Osteocyte (in vitro differentiated cells): ENCODE results near the gene DRC7. TPM values are rescaled to one million over a fixed set of nuclear protein-coding genes. Genes with fewer than 3 reads are reported as not detected.
A peak's percentile ranks its signal among the peaks of the same experiment; 100 is the strongest.

ENCODE experiments used
- DNase-seq: peaks from one replicate; pipeline ENCODE4 v3.0.0; 2021; ENCODE audit warnings: mixed read lengths; ENCODE audit not compliant: unreplicated experiment; ENCODE audit errors: extremely low spot score
- H3K27ac Mint-ChIP-seq: one replicate; pipeline ENCODE4 v1.8.0; 2021; ENCODE audit warnings: mild to moderate bottlenecking, mixed read lengths; ENCODE audit not compliant: unreplicated experiment
- H3K27me3 Mint-ChIP-seq: one replicate; pipeline ENCODE4 v1.8.0; 2021; ENCODE audit warnings: mixed read lengths; ENCODE audit not compliant: unreplicated experiment
- H3K36me3 Mint-ChIP-seq: one replicate; pipeline ENCODE4 v1.8.0; 2021; ENCODE audit warnings: mixed read lengths; ENCODE audit not compliant: unreplicated experiment
- H3K4me1 Mint-ChIP-seq: one replicate; pipeline ENCODE4 v1.8.0; 2021; ENCODE audit warnings: mixed read lengths; ENCODE audit not compliant: unreplicated experiment
- H3K4me3 Mint-ChIP-seq: one replicate; pipeline ENCODE4 v1.8.0; 2021; ENCODE audit warnings: mild to moderate bottlenecking, moderate library complexity, mixed read lengths; ENCODE audit not compliant: unreplicated experiment
- H3K9me3 Mint-ChIP-seq: one replicate; pipeline ENCODE4 v1.8.0; 2021; ENCODE audit warnings: mixed read lengths; ENCODE audit not compliant: unreplicated experiment
- total RNA-seq: library from RNA; stranded (reverse); gene quantifications from 2 replicates; pipeline ENCODE4 v1.2.1, GENCODE V29; 2021
- TF ChIP-seq, protein P1 (sequence below): fragments of 200-600 bp; sonication (generic); IDR thresholded peaks from 2 replicates; pipeline ENCODE4 v1.5.0; 2021; ENCODE audit warnings: antibody characterized with exemption, mild to moderate bottlenecking, moderate library complexity

The DRC7 gene
- total RNA-seq, 1 donor from 2014 or later = not detected

- Mint-ChIP-seq H3K4me1 (peaks cover 25% of the 10 kb centered on the region), H3K9me3 (no peaks in the 10 kb centered on the region), H3K27ac (peak overlapping the region; percentile 38), H3K36me3 (peaks cover 30% of the 10 kb centered on the region), H3K4me3 (no peak overlapping the region), H3K27me3 (no peaks in the 10 kb centered on the region)
- no peak for DNase-seq
- TF ChIP-seq, protein P1, sequence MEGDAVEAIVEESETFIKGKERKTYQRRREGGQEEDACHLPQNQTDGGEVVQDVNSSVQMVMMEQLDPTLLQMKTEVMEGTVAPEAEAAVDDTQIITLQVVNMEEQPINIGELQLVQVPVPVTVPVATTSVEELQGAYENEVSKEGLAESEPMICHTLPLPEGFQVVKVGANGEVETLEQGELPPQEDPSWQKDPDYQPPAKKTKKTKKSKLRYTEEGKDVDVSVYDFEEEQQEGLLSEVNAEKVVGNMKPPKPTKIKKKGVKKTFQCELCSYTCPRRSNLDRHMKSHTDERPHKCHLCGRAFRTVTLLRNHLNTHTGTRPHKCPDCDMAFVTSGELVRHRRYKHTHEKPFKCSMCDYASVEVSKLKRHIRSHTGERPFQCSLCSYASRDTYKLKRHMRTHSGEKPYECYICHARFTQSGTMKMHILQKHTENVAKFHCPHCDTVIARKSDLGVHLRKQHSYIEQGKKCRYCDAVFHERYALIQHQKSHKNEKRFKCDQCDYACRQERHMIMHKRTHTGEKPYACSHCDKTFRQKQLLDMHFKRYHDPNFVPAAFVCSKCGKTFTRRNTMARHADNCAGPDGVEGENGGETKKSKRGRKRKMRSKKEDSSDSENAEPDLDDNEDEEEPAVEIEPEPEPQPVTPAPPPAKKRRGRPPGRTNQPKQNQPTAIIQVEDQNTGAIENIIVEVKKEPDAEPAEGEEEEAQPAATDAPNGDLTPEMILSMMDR = no peak
Measured at GRCh38 chr16:57771141-57771785, 76.7 kb downstream of the DRC7 start.

- Mint-ChIP-seq H3K9me3 (no peaks in the 10 kb centered on the region), H3K4me1 (peaks cover 28% of the 10 kb centered on the region), H3K4me3 (no peak overlapping the region), H3K27ac (no peak overlapping the region), H3K27me3 (no peaks in the 10 kb centered on the region), H3K36me3 (peaks cover 31% of the 10 kb centered on the region)
- DNase-seq = no peak
- TF ChIP-seq, protein P1 = no peak
Measured at GRCh38 chr16:57773019-57773418, 78.4 kb downstream of the DRC7 start.

GRCh38 chr16:57773655-57774295 lies 79.2 kb downstream of the DRC7 start:
- Mint-ChIP-seq H3K4me3 (no peak overlapping the region), H3K27me3 (no peaks in the 10 kb centered on the region)

DNA sequence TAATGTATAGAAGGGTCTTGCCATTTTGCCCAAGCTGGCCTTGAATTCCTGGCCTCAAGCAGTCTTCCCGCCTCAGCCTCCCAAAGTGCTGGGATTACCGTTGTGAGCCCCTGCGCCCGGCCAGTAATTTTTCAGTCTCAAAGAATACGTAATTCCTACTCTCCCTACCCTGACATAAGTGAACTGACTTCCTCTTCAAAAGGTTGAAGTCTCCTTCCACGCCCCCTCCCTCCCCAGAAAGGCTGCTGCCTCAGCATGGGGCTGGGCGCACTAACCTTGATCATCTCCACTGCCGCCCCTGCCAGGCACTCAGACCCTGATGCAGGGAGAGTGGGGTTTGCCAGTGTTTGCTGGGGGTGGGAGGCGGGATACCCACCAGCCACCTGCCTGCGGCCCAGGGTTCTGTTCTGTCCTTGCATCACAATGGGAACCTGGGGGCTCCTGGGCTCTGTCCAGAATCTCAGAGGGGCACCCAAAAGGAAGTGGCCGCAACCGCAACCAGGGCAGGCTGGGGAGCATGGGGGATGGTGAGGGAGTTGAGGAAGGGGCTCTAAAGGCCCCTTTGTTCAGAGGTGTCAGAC lies 80.2 kb downstream of the DRC7 start:
- TF ChIP-seq, protein P1 = no peak
- H3K4me3 Mint-ChIP-seq = no peak overlapping the region
- H3K9me3 Mint-ChIP-seq = no peaks in the 10 kb centered on the region
- H3K36me3 Mint-ChIP-seq = peaks cover 37% of the 10 kb centered on the region
- peak overlapping the region; percentile 70 for H3K27ac Mint-ChIP-seq
- no peak for DNase-seq
- no peaks in the 10 kb centered on the region for H3K27me3 Mint-ChIP-seq
- H3K4me1 Mint-ChIP-seq = peaks cover 36% of the 10 kb centered on the region

More at GRCh38 chr16:57773655-57774295, 79.2 kb downstream of the DRC7 start:
- no peak for DNase-seq
- peaks cover 36% of the 10 kb centered on the region for H3K4me1 Mint-ChIP-seq
- H3K36me3 Mint-ChIP-seq = peaks cover 33% of the 10 kb centered on the region
- H3K27ac Mint-ChIP-seq = peak overlapping the region; percentile 60
- TF ChIP-seq, protein P1 = no peak
- H3K9me3 Mint-ChIP-seq = no peaks in the 10 kb centered on the region
